Embryonic facial prominence (tissue), 1 donor: ENCODE data around the gene RBM45.

Experiments
- DNase-seq: peaks from one replicate; pipeline ENCODE4 v3.0.0-alpha.2; 2016; ENCODE audit errors: extremely low spot score

RBM45 gene

DNA sequence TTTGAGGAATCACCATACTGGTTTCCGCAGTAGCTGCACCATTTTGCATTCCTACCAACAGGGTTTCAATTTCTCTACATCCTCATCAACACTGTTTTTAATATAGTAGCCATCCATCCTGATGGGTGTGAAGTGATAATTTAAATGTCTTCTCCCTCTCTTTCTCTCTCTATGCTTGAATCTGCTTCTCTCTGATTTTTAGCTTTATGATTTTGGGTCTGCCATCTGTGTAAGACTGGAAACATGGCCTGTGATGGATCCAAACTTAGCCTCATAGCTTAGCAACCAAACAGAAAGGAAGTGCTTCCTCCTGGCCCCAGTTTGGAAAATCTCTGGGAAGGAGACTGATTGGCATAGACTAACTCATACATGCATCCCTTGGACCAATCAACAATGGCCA, 48.4 kb downstream of the RBM45 start:
- no peak for DNase-seq

DNA sequence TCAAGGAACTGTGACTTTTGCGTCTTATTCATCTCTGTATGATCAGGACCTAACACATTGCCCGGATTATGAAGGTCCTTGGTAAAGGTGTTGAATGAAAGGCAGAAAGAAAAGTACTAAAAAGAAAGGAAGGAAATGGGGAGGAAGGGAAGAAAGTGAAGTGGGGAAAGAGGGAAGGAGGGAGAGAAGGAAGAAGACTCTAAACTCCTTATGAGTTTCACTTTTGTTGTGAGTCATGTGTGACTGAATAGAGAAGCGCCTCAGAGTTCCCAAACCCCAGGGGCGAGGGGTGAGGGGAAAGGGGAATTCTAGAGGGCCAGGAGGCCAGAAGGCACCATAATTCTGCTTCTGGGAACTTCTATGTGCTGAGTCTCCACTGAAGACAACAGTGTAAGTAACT, 51.2 kb downstream of the RBM45 start:
- no peak for DNase-seq

DNA sequence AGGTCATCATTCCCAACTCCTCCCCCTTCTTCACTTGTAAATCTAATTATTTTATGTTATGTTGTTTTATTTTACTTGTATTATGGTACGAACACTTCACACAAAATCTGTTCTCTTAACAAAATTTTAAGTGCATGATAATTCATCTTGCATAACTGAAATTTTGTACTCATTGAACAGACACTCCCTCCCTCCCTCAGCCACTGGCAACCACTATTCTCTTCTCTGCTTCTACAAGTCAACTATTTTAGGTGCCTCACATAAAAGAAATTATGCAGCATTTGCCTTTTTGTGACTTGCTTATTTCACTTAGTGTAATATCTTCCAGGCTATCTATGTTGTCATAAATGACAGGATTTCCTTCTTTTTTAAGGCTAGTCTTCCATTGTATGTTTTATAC, 51.7 kb downstream of the RBM45 start:
- no peak for DNase-seq

DNA sequence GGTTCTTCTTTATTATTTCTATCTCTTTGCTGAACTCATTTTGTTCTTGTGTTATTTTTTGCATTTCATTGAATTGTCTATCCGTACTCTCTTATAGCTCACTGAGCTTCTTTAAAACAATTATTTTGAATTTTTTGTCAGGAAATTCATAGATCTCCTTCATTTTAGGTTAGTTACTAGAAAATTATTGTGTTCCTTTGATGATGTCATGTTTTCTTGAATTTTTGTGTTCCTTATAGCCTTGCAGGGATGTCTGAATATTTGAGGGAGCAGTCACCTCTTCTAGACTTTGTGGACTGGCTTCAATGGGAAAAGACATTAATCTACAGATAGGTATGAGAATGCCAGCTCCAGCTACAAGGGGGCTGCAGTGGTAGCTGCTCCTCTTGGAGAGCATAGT, 61.4 kb downstream of the RBM45 start:
- DNase-seq, result no peak

DNA sequence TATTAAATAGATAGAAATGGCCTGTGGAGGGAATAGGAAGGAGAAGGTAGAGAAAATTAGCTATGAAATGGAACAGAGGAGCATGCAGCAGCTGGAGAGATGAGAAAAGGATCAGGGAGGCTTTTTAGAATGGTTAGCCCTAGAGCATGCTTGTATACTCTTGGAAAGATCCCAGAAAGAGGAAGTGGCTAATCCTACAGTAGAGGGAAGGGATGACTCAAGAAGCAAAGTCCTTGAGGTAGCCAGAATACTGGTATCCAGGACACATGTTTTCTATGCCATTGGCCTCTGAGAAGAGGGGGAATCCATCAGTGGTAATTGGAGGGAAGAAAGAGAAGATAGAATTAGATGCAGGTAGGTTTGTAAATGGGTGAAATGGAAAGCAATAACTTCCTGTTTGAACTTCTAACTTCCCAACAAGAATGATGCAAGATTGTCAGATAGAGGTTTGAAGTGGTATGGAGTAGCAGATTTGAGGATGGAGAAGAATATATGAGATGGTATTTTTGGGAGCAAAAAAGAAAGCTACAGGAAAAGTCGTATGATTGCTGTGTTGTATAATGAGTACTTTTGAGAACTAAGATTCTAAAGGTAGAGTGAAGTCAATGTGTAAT, 64.9 kb downstream of the RBM45 start:
- DNase-seq, result no peak
